ENCODE results near the gene EEA1. TPM values are rescaled to one million over a fixed set of nuclear protein-coding genes. Genes with fewer than 3 reads are reported as not detected.

The EEA1 gene
- total RNA-seq, 2 experiments from 2014 or later = 3.0 to 11.9 TPM

- intact Hi-C loops (cut with micrococcal nuclease; ENCODE audit: unreplicated experiment) = no loop called here
Measured at GRCh38 chr12:92890601-92891106, 38.4 kb downstream of the EEA1 start.

GRCh38 chr12:92886131-92886530 is 43.0 kb downstream of the EEA1 start:
- POLR2A ChIA-PET = interaction anchor here (0.8 to 1.6 kb wide), 2 partner anchors 10 to 52 kb away, joined by 4 to 7 read pairs; no protein-coding TSS in a partner anchor
- no peaks in the 10 kb centered on the region for H3K9me3 ChIP-seq (ENCODE audit: low read length)
- no peaks in the 10 kb centered on the region for H3K4me1 ChIP-seq (ENCODE audit: insufficient read depth, low read length, poor library complexity, severe bottlenecking)
- no peaks in the 10 kb centered on the region for H3K9me2 ChIP-seq (ENCODE audit: insufficient read depth, low read length)
- no peak overlapping the region for H3K4me3 ChIP-seq (ENCODE audit: low read depth, low read length, poor library complexity, severe bottlenecking)
- CTCF ChIA-PET (ENCODE audit: unreplicated experiment) = no interaction called here
- H2AFZ ChIP-seq (ENCODE audit: low read length) = no peak overlapping the region
- no peak overlapping the region for H3K27ac ChIP-seq (ENCODE audit: low read depth, low read length, poor library complexity, severe bottlenecking)
- no peaks in the 10 kb centered on the region for H4K20me1 ChIP-seq (ENCODE audit: insufficient read depth, low read length)
- H3K36me3 ChIP-seq (ENCODE audit: insufficient read depth, low read length) = peaks cover 9% of the 10 kb centered on the region
- TF ChIP-seq EZH2phosphoT487 (IDR thresholded peaks at IDR 0.05; ENCODE audit: borderline replicate concordance, low read depth, low read length) = no peak
- no peak for TF ChIP-seq CTCF (conservative IDR thresholded peaks at IDR 0.05; ENCODE audit: low read length)
- no TSS peak for BruUV-seq (replicated peaks)
- no peak for DNase-seq (ENCODE audit: low spot score)
- intact Hi-C loops (cut with micrococcal nuclease; ENCODE audit: unreplicated experiment) = no loop called here
- no peak overlapping the region for H3K4me2 ChIP-seq (ENCODE audit: low read length)
- no peaks in the 10 kb centered on the region for H3K79me2 ChIP-seq (ENCODE audit: insufficient read depth, low read depth, low read length)

More at GRCh38 chr12:92890601-92891106, 38.4 kb downstream of the EEA1 start:
- Histone ChIP-seq H3K4me2 (ENCODE audit: low read length) (no peak overlapping the region), H2AFZ (ENCODE audit: low read length) (no peak overlapping the region), H3K36me3 (ENCODE audit: insufficient read depth, low read length) (peaks cover under 1% of the 10 kb centered on the region; the same call in 1 of the 2 replicates), H3K27ac (ENCODE audit: low read depth, low read length, poor library complexity, severe bottlenecking) (no peak overlapping the region), H3K9me2 (ENCODE audit: insufficient read depth, low read length) (no peaks in the 10 kb centered on the region), H3K9me3 (ENCODE audit: low read length) (no peaks in the 10 kb centered on the region), H3K4me1 (ENCODE audit: insufficient read depth, low read length, poor library complexity, severe bottlenecking) (no peaks in the 10 kb centered on the region), H3K4me3 (ENCODE audit: low read depth, low read length, poor library complexity, severe bottlenecking) (no peak overlapping the region), H4K20me1 (ENCODE audit: insufficient read depth, low read length) (no peaks in the 10 kb centered on the region), H3K79me2 (ENCODE audit: insufficient read depth, low read depth, low read length) (no peaks in the 10 kb centered on the region)
- BruUV-seq (replicated peaks) = no TSS peak
- TF ChIP-seq EZH2phosphoT487 (IDR thresholded peaks at IDR 0.05; ENCODE audit: borderline replicate concordance, low read depth, low read length) (no peak), CTCF (conservative IDR thresholded peaks at IDR 0.05; ENCODE audit: low read length) (no peak)
- DNase-seq (ENCODE audit: low spot score) = no peak
- CTCF ChIA-PET (ENCODE audit: unreplicated experiment) = no interaction called here
- POLR2A ChIA-PET = no interaction called here

GRCh38 chr12:92879698-92880322 is 49.3 kb downstream of the EEA1 start:
- H3K79me2 ChIP-seq (ENCODE audit: insufficient read depth, low read depth, low read length) = no peaks in the 10 kb centered on the region
- peaks cover 3% of the 10 kb centered on the region for H3K36me3 ChIP-seq (ENCODE audit: insufficient read depth, low read length)
- no peak overlapping the region for H2AFZ ChIP-seq (ENCODE audit: low read length)
- H3K4me1 ChIP-seq (ENCODE audit: insufficient read depth, low read length, poor library complexity, severe bottlenecking) = no peaks in the 10 kb centered on the region
- BruUV-seq (replicated peaks) = no TSS peak
- POLR2A ChIA-PET = interaction anchor here (0.6 to 0.7 kb wide), 2 partner anchors 47 to 514 kb away, joined by 3 read pairs; no protein-coding TSS in a partner anchor
- CTCF ChIA-PET (ENCODE audit: unreplicated experiment) = no interaction called here
- intact Hi-C loops (cut with micrococcal nuclease; ENCODE audit: unreplicated experiment) = no loop called here
- H3K9me2 ChIP-seq (ENCODE audit: insufficient read depth, low read length) = no peaks in the 10 kb centered on the region
- H3K4me3 ChIP-seq (ENCODE audit: low read depth, low read length, poor library complexity, severe bottlenecking) = no peak overlapping the region
- no peak overlapping the region for H3K27ac ChIP-seq (ENCODE audit: low read depth, low read length, poor library complexity, severe bottlenecking)
- no peak for DNase-seq (ENCODE audit: low spot score)
- no peak overlapping the region for H3K4me2 ChIP-seq (ENCODE audit: low read length)
- TF ChIP-seq CTCF (conservative IDR thresholded peaks at IDR 0.05; ENCODE audit: low read length) (no peak), EZH2phosphoT487 (IDR thresholded peaks at IDR 0.05; ENCODE audit: borderline replicate concordance, low read depth, low read length) (no peak)
- H3K9me3 ChIP-seq (ENCODE audit: low read length) = no peaks in the 10 kb centered on the region
- H4K20me1 ChIP-seq (ENCODE audit: insufficient read depth, low read length) = no peaks in the 10 kb centered on the region
